Activated naive CD8-positive, alpha-beta T cell treated with anti-CD3 and anti-CD28 coated beads, Interleukin-2, amount 10 ng/mL, durations not matched to agents 7 days and 5 days (primary cell): ENCODE data around the gene ATG9A. TPM values are rescaled to one million over a fixed set of nuclear protein-coding genes. Genes with fewer than 3 reads are reported as not detected.
A peak's percentile ranks its signal among the peaks of the same experiment; 100 is the strongest.

Experiments
- ATAC-seq: fragments of 150-1000 bp; cut with Tn5 transposase; one replicate; pipeline ENCODE4 v1.10.0; 2021; ENCODE audit warnings: low read depth, moderate library complexity
- POLR2A ChIA-PET: fragments of 350-600 bp; sonication (Branson Sonifier 250); formaldehyde crosslinking; loops from one replicate; lab custom pipeline; 2021; ENCODE audit warnings: antibody characterized with exemption; lab: Charles Lee
- DNase-seq: peaks from one replicate; pipeline ENCODE4 v3.0.0; 2021
- H3K27ac Mint-ChIP-seq: one replicate; pipeline ENCODE4 v1.8.0; 2022; ENCODE audit warnings: mild to moderate bottlenecking, mixed read lengths
- H3K27me3 Mint-ChIP-seq: one replicate; pipeline ENCODE4 v1.8.0; 2022; ENCODE audit warnings: mild to moderate bottlenecking, moderate library complexity, mixed read lengths
- H3K36me3 Mint-ChIP-seq: one replicate; pipeline ENCODE4 v1.8.0; 2021; ENCODE audit warnings: mild to moderate bottlenecking, mixed read lengths
- H3K4me1 Mint-ChIP-seq: one replicate; pipeline ENCODE4 v1.8.0; 2021; ENCODE audit warnings: mixed read lengths
- H3K4me3 Mint-ChIP-seq: one replicate; pipeline ENCODE4 v1.8.0; 2022; ENCODE audit warnings: mild to moderate bottlenecking, moderate library complexity, mixed read lengths
- H3K9me3 Mint-ChIP-seq: one replicate; pipeline ENCODE4 v1.8.0; 2021; ENCODE audit warnings: mixed read lengths
- total RNA-seq, 2 experiments: library from RNA; stranded (reverse); gene quantifications; one replicate each; pipeline ENCODE4 v1.2.3, GENCODE V29; 2021

The ATG9A gene
- total RNA-seq, 2 experiments from 2014 or later: 56.0 to 62.1 TPM

DNA sequence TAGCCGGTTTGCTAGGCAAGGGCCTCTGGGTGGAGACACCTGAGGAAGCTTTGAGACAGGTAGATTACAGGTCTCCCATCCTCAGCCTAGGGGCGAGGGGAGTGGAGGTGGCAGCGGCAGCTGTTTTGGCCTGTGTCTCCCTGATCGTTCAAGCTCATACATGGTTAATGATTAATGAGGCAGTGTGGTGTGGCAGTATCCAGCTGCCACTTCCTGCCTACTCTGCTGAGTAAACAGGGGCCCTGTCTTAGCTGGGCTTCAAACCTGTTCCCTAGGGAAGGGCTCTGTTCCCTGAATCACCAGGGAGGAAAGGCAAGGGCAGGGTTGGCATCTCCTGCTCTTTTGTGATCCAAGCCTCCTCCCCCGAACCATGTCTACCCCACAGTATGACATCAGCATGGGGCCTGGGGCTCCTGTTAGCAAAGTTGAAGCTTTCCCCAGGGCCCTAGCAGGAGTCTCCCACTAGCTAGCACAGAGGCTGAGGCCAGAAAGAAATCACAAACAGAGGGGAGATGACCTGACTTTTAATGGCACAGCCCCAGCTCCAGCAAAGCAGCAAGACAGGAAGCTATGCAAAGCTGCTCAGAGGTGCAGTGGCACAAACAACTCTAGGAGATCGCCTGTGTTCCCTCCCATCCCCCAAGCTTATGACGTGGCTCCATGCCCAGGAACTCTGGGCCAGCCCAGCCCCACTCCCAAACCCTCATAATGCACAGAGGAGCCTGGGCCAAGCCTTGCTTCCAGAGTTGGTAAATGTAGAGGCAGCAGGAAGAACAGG is 20.0 kb upstream of the ATG9A start:
- POLR2A ChIA-PET: interaction anchor here (0.5 to 8.4 kb wide), 20 partner anchors 10 to 1019 kb away, joined by 3 to 56 read pairs (median 6); partner anchors contain the start of genes ABCB6, ANKZF1, ATG9A and CNPPD1
- ATAC-seq (no peak), DNase-seq (peak; percentile 53)
- Mint-ChIP-seq H3K9me3 (no peaks in the 10 kb centered on the region), H3K4me3 (peak overlapping the region; percentile 99), H3K27me3 (no peaks in the 10 kb centered on the region), H3K4me1 (peaks cover 70% of the 10 kb centered on the region), H3K36me3 (peaks cover 53% of the 10 kb centered on the region), H3K27ac (peak overlapping the region; percentile 90)

DNA sequence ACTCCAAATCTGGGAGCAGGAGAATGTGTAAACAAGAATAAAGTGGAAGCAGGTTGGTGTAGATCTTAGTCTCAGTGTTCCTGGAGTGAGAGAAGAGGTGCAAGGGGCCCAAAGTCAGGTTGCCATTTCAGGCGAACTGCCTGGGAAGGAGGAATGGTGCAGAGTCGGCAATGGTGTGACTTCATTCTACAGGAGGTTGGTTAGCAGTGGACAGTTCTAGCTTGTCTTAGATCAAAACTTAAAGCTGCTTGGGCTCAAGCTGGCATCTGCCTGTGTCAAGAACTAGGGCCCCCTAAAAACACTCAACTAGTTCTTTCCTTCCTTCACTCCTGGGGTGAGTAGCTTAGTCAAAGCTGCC is 19.4 kb upstream of the ATG9A start:
- peak overlapping the region; percentile 90 for H3K27ac Mint-ChIP-seq
- peaks cover 74% of the 10 kb centered on the region for H3K4me1 Mint-ChIP-seq
- POLR2A ChIA-PET: interaction anchor here (0.5 to 8.4 kb wide), 13 partner anchors 11 to 250 kb away, joined by 3 to 56 read pairs (median 6); partner anchors contain the start of genes ABCB6, ANKZF1, ATG9A and CNPPD1
- H3K36me3 Mint-ChIP-seq: peaks cover 53% of the 10 kb centered on the region
- H3K9me3 Mint-ChIP-seq: no peaks in the 10 kb centered on the region
- H3K27me3 Mint-ChIP-seq: no peaks in the 10 kb centered on the region
- ATAC-seq (no peak), DNase-seq (no peak)
- peak overlapping the region; percentile 99 for H3K4me3 Mint-ChIP-seq

DNA sequence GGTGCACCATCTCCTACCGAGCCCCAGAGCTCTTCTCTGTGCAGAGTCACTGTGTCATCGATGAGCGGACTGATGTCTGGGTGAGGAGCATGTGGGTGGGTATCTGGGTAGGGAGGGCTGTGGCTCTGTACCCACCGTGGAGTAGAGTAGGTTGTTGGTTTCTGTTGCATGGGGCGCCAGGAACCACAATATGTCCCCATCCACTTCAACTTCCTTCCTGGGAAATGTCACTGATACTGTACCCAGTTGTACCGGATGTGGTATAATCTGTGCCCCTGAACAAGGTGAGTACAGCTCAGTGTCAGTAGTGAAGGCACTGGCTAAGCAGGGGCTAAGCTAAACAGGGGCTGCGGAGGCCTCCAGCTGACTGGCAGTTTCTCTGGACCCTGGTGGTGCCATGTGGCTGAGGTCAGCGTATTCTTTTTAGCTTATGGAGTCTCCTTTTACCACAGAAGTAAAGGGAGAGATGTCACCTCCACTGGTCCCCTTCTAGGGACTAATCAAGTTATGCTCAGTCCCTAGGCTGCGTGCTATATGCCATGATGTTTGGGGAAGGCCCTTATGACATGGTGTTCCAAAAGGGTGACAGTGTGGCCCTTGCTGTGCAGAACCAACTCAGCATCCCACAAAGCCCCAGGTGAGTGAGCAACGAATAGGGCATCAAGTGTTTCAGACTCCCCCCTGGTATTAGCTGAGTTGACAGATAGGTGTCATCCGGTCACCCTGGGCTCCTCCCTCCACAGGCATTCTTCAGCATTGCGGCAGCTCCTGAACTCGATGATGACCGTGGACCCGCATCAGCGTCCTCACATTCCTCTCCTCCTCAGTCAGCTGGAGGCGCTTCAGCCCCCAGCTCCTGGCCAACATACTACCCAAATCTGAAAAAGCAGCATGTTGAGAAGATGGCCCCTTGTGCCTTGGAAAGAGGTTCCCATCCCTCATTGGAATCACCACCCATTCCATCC is 18.5 kb upstream of the ATG9A start:
- ATAC-seq (peak; percentile 59), DNase-seq (peak; percentile 63)
- H3K27me3 Mint-ChIP-seq: no peaks in the 10 kb centered on the region

DNA sequence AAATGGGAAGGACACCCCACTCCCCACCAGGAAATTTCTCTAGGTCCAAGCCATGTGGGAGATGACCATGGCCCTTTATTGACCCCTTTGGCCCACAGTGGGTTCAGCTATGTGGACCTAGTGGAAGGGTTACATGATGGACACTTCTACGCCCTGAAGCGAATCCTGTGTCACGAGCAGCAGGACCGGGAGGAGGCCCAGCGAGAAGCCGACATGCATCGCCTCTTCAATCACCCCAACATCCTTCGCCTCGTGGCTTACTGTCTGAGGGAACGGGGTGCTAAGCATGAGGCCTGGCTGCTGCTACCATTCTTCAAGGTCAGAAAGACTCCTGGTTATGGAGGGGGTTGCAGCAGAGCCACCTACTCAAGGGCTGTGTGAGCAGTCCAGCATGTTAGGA is 17.1 kb upstream of the ATG9A start:
- peaks cover 42% of the 10 kb centered on the region for H3K36me3 Mint-ChIP-seq
- ATAC-seq (no peak), DNase-seq (no peak)
- no peaks in the 10 kb centered on the region for H3K27me3 Mint-ChIP-seq
- POLR2A ChIA-PET: interaction anchor here (1.0 to 2.9 kb wide), 7 partner anchors 17 to 75 kb away, joined by 4 to 35 read pairs (median 9); partner anchors contain the start of genes ANKZF1, ATG9A, DNAJB2 and ZFAND2B
- peaks cover 72% of the 10 kb centered on the region for H3K4me1 Mint-ChIP-seq
- peak overlapping the region; percentile 90 for H3K27ac Mint-ChIP-seq
- H3K9me3 Mint-ChIP-seq: no peaks in the 10 kb centered on the region
- H3K4me3 Mint-ChIP-seq: peak overlapping the region; percentile 99

More for the DNA sequence above, 18.5 kb upstream of the ATG9A start:
- peaks cover 53% of the 10 kb centered on the region for H3K36me3 Mint-ChIP-seq
- H3K4me3 Mint-ChIP-seq: peak overlapping the region; percentile 99
- H3K4me1 Mint-ChIP-seq: peaks cover 79% of the 10 kb centered on the region
- POLR2A ChIA-PET: interaction anchor here (0.8 to 8.4 kb wide), 12 partner anchors 18 to 72 kb away, joined by 3 to 56 read pairs (median 6); partner anchors contain the start of genes ABCB6, ANKZF1, ATG9A and CNPPD1
- H3K9me3 Mint-ChIP-seq: no peaks in the 10 kb centered on the region
- peak overlapping the region; percentile 90 for H3K27ac Mint-ChIP-seq

DNA sequence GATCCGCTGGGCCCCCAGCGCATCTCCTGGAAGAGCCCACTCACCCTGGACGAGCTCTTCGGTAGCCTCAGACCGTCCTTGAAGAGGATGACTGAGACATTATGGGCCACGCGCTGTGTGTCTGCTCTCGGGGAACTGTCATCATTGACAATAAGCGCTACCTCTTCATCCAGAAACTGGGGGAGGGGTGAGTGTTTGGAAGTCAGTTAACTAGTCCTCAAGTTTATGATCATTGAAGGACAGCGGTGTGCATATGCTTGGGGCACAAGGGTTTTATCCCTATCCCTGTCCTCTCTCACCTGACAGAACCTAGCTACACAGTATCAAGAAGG is 16.4 kb upstream of the ATG9A start:
- peak overlapping the region; percentile 90 for H3K27ac Mint-ChIP-seq
- H3K36me3 Mint-ChIP-seq: peaks cover 35% of the 10 kb centered on the region
- no peak for DNase-seq

DNA sequence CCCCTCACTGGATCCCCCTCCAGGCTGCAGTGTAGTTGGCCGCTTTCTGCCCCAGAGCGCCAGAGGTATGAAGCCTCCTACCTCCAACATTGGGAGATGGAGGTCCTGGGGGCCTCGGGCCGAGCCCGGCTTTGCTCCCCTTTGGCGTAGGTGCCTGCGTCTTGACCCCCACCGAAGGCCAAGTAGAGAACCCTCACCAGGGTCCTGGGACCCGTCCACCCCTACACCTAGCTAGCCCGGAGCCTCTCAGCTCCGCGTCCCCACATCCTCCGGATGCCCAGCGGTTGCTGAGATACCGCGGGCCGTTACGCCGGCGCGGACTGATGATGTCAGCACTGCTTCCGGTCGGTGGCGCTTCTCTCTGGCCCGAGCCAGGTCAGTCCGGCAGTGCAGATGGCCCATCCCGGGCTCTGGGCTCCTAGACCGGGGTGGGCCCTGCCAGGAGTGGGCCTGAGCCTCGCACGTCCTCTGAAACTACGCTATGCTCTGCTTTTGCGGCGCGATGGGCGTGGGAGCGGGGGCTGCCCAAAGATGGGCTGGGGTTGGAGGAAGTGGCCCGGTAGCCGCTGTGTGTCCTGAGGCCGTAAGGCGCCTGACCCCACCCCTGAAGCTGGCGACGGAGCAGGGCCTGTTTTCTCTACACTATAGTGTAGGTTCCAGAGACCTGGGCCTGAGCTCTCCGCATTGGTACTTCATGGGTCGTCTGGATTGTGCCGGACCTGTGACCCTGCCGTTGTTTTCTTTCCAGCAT is 15.9 kb upstream of the ATG9A start, which contains the start of the genes GLB1L and STK16:
GLB1L (minus strand) TSS at position 297 of the 751 bp plus-strand sequence. CDS start 1,871 bp downstream, outside the sequence.
STK16 (plus strand) TSS at position 332 of the 751 bp plus-strand sequence. CDS start 521 bp downstream, outside the sequence.
- Mint-ChIP-seq H3K36me3 (peaks cover 30% of the 10 kb centered on the region), H3K27me3 (no peaks in the 10 kb centered on the region), H3K27ac (peak within 1 kb of the TSS; percentile 90), H3K4me3 (peak within 1 kb of the TSS; percentile 99), H3K4me1 (peaks cover 60% of the 10 kb centered on the region), H3K9me3 (no peaks in the 10 kb centered on the region)
- ATAC-seq: peak; percentile 64
- POLR2A ChIA-PET: interaction anchor here (0.5 to 2.9 kb wide), 20 partner anchors 8 to 120 kb away, joined by 3 to 38 read pairs (median 5); partner anchors contain the start of genes ABCB6, ANKZF1, ATG9A and DNAJB2
- peak; percentile 96 for DNase-seq

More for the DNA sequence above, 16.4 kb upstream of the ATG9A start:
- H3K4me3 Mint-ChIP-seq: peak overlapping the region; percentile 99
- POLR2A ChIA-PET: interaction anchor here (0.5 to 2.9 kb wide), 13 partner anchors 8 to 119 kb away, joined by 3 to 38 read pairs (median 8); partner anchors contain the start of genes ABCB6, ANKZF1, ATG9A and DNAJB2
- no peaks in the 10 kb centered on the region for H3K27me3 Mint-ChIP-seq
- no peak for ATAC-seq
- H3K4me1 Mint-ChIP-seq: peaks cover 65% of the 10 kb centered on the region
- H3K9me3 Mint-ChIP-seq: no peaks in the 10 kb centered on the region

GRCh38 chr2:219244789-219245147 is 15.3 kb upstream of the ATG9A start:
- Mint-ChIP-seq H3K27me3 (no peaks in the 10 kb centered on the region), H3K27ac (peak overlapping the region; percentile 90), H3K9me3 (no peaks in the 10 kb centered on the region), H3K4me1 (peaks cover 54% of the 10 kb centered on the region), H3K36me3 (peaks cover 25% of the 10 kb centered on the region), H3K4me3 (peak overlapping the region; percentile 99)
- no peak for ATAC-seq
- POLR2A ChIA-PET: interaction anchor here (1.0 to 2.9 kb wide), 16 partner anchors 9 to 74 kb away, joined by 3 to 38 read pairs (median 6); partner anchors contain the start of genes ABCB6, ANKZF1, ATG9A and DNAJB2
- DNase-seq: no peak

GRCh38 chr2:219243291-219243761 is 13.9 kb upstream of the ATG9A start:
- Mint-ChIP-seq H3K9me3 (no peaks in the 10 kb centered on the region), H3K27me3 (no peaks in the 10 kb centered on the region), H3K36me3 (peaks cover 11% of the 10 kb centered on the region), H3K4me3 (peak overlapping the region; percentile 71), H3K27ac (peak overlapping the region; percentile 75), H3K4me1 (peaks cover 42% of the 10 kb centered on the region)
- POLR2A ChIA-PET: interaction anchor here (2.7 kb wide), 1 partner anchor 13 kb away, joined by 12 read pairs; the partner anchor contains the start of genes ANKZF1 and ATG9A
- DNase-seq (no peak), ATAC-seq (no peak)

GRCh38 chr2:219234331-219234730 is 4.9 kb upstream of the ATG9A start:
- no peak for ATAC-seq

DNA sequence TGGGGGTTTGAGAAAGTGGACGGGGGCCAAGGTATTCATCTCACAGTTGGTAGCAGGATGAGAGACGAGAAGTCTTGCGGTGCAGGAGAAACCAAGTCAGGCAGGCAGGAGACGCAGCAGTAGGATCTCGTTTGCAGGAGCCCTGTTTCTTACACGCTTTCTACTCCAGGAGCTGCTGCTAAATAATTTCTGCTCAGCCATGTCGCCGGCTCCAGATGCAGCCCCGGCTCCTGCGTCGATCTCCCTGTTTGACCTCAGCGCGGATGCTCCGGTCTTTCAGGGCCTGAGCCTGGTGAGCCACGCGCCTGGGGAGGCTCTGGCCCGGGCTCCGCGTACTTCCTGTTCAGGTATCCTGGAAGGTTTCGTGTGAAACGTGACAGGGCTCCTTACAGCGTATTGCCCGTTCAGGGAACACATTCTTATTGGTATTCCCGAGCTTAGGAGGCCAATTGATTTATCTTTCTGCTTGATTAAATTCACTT is 664 bp upstream of the ATG9A start:
- Mint-ChIP-seq H3K27me3 (no peaks in the 10 kb centered on the region), H3K4me3 (peak overlapping the region; percentile 90), H3K27ac (peak overlapping the region; percentile 93), H3K9me3 (no peaks in the 10 kb centered on the region), H3K36me3 (peaks cover 37% of the 10 kb centered on the region), H3K4me1 (peaks cover 37% of the 10 kb centered on the region)
- DNase-seq (peak; percentile 59), ATAC-seq (peak; percentile 11)
- POLR2A ChIA-PET: interaction anchor here (1.2 to 5.5 kb wide), 16 partner anchors 8 to 69 kb away, joined by 3 to 83 read pairs (median 12); partner anchors contain the start of genes ABCB6, CNPPD1, DNAJB2 and GLB1L

More at GRCh38 chr2:219234331-219234730, 4.9 kb upstream of the ATG9A start:
- H3K27me3 Mint-ChIP-seq: no peaks in the 10 kb centered on the region
- H3K9me3 Mint-ChIP-seq: no peaks in the 10 kb centered on the region
- H3K4me1 Mint-ChIP-seq: peaks cover 18% of the 10 kb centered on the region
- H3K27ac Mint-ChIP-seq: no peak overlapping the region
- no peak overlapping the region for H3K4me3 Mint-ChIP-seq
- DNase-seq: no peak
- POLR2A ChIA-PET: interaction anchor here (0.7 to 1.2 kb wide), 2 partner anchors 11 to 18 kb away, joined by 3 to 4 read pairs; partner anchors contain the start of genes GLB1L and STK16
- peaks cover 48% of the 10 kb centered on the region for H3K36me3 Mint-ChIP-seq

DNA sequence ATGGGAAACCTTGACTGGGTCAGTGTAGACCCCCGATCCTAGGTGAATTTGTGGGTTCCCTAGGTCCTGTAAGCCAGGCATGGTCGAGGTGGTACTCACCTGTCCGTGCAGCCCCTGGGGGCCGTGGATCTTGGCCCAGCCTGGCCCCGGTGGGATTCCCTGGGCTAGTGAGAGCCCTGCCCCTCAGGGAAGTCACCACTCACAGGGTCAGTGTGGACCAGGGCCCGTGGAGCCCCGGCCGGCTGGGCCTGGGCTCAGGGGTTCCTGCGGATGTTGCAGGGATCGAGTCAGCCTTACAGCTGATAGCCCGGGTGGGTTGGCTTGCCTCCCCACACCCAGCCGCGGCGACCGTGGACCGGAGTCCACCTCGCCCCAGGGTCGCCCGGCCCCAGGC is 528 bp downstream of the ATG9A start:
- Mint-ChIP-seq H3K27me3 (no peaks in the 10 kb centered on the region), H3K36me3 (peaks cover 32% of the 10 kb centered on the region), H3K4me3 (peak overlapping the region; percentile 90), H3K9me3 (no peaks in the 10 kb centered on the region), H3K27ac (peak overlapping the region; percentile 65), H3K4me1 (peaks cover 40% of the 10 kb centered on the region)
- POLR2A ChIA-PET: interaction anchor here (1.2 to 5.5 kb wide), 15 partner anchors 9 to 70 kb away, joined by 3 to 83 read pairs (median 12); partner anchors contain the start of genes ABCB6, CNPPD1, DNAJB2 and GLB1L
- no peak for DNase-seq
- ATAC-seq: no peak
